Fibroblast of lung (primary cell): ENCODE measurements around the gene KCNH6. TPM values are rescaled to one million over a fixed set of nuclear protein-coding genes. Genes with fewer than 3 reads are reported as not detected.

ENCODE experiments used
- DNase-seq, 2 donors: peaks; one replicate each; pipeline versions ENCODE4 v3.0.0 to v3.0.0-alpha.2; 2010; ENCODE audit warnings: low read depth in 2 of 2
- H2AFZ ChIP-seq: 2 replicates; pipeline ENCODE4 v1.5.1; 2012; ENCODE audit warnings: low read length, control low read depth, inconsistent platforms
- H3K27ac ChIP-seq: 2 replicates; pipeline ENCODE4 v1.5.1; 2011; ENCODE audit warnings: low read length, control low read depth; ENCODE audit not compliant: insufficient read depth
- H3K27me3 ChIP-seq: 2 replicates; pipeline ENCODE4 v1.5.1; 2011; ENCODE audit warnings: mild to moderate bottlenecking, low read length; ENCODE audit not compliant: control insufficient read depth, insufficient read depth
- H3K36me3 ChIP-seq: 2 replicates; pipeline ENCODE4 v1.5.1; 2011; ENCODE audit warnings: low read length; ENCODE audit not compliant: control insufficient read depth, insufficient read depth
- H3K4me1 ChIP-seq: 2 replicates; pipeline ENCODE4 v1.5.1; 2011; ENCODE audit warnings: low read length; ENCODE audit not compliant: control insufficient read depth, insufficient read depth; ENCODE audit errors: extremely low read depth
- H3K4me2 ChIP-seq: 2 replicates; pipeline ENCODE4 v1.5.1; 2011; ENCODE audit warnings: low read length, control low read depth; ENCODE audit not compliant: insufficient read depth; ENCODE audit errors: extremely low read depth
- H3K4me3 ChIP-seq, 4 experiments: fragments of 200-600 bp in 1 of 4; sonication (generic) in 1 of 4; replicated peaks in 1 of 4; 2 replicates each; pipeline ENCODE4 v1.5.1; 2011 to 2016; ENCODE audit warnings: low read length in 4 of 4, low read depth in 3 of 4, mild to moderate bottlenecking in 3 of 4, control low read depth in 2 of 4, inconsistent platforms in 1 of 4, mixed read lengths in 1 of 4; ENCODE audit not compliant: insufficient read depth in 1 of 4; ENCODE audit errors: control extremely low read depth in 1 of 4
- H3K79me2 ChIP-seq: 2 replicates; pipeline ENCODE4 v1.5.1; 2012; ENCODE audit warnings: mild to moderate bottlenecking, low read length, inconsistent platforms; ENCODE audit not compliant: control insufficient read depth, insufficient read depth
- H3K9ac ChIP-seq: 2 replicates; pipeline ENCODE4 v1.5.1; 2011; ENCODE audit warnings: mild to moderate bottlenecking, low read length, control low read depth; ENCODE audit not compliant: insufficient read depth
- H3K9me3 ChIP-seq: 2 replicates; pipeline ENCODE4 v1.5.1; 2012; ENCODE audit warnings: low read depth, low read length; ENCODE audit not compliant: control insufficient read depth, insufficient read depth
- H4K20me1 ChIP-seq: 2 replicates; pipeline ENCODE4 v1.5.1; 2011; ENCODE audit warnings: low read length; ENCODE audit not compliant: control insufficient read depth, insufficient read depth; ENCODE audit errors: extremely low read depth
- CTCF ChIP-seq, 2 donors: IDR thresholded peaks in 1 of 2; conservative IDR thresholded peaks in 1 of 2; 1 replicate in 1 of 2; 2 replicates in 1 of 2; pipeline ENCODE4 v1.5.1; 2011 to 2012; ENCODE audit warnings: low read length in 2 of 2, control low read depth in 1 of 2, inconsistent platforms in 1 of 2, low read depth in 1 of 2, mild to moderate bottlenecking in 1 of 2
- EZH2 ChIP-seq: IDR thresholded peaks from 2 replicates; pipeline ENCODE4 v1.5.1; 2012; ENCODE audit warnings: low read length, control low read depth, mild to moderate bottlenecking; ENCODE audit errors: missing control alignments
- polyA plus RNA-seq, 2 donors: library from polyadenylated mRNA; depleted of rRNA in 1 of 2; stranded (reverse) in 1 of 2; unstranded in 1 of 2; fragments of >200 nt; gene quantifications; 2 replicates each; pipeline ENCODE4 v1.2.1, GENCODE V29; 2011 to 2012; ENCODE audit warnings: missing spikeins in 1 of 2
- total RNA-seq: library from RNA; depleted of rRNA; stranded (reverse); fragments of >200 nt; gene quantifications from 2 replicates; pipeline ENCODE4 v1.2.1, GENCODE V29; 2014

The KCNH6 gene
- total and polyA plus RNA-seq, 2 donors (not counting 1 experiment from before 2014, with no cell fraction given): not detected

GRCh38 chr17:63550817-63551639 lies 27.9 kb downstream of the KCNH6 start:
- peak overlapping the region; percentile 77 for H3K27ac ChIP-seq
- H3K9me3 ChIP-seq: no peaks in the 10 kb centered on the region
- no peaks in the 10 kb centered on the region for H3K27me3 ChIP-seq
- H3K79me2 ChIP-seq: peaks cover 56% of the 10 kb centered on the region
- peak overlapping the region; percentile 77 for H3K9ac ChIP-seq
- DNase-seq: peak; percentile 20 to 58
- TF ChIP-seq CTCF (conservative IDR thresholded peaks at IDR 0.05 in 1 of 2, IDR thresholded peaks at IDR 0.05 in 1 of 2; ENCODE audit: low read depth in 1 of 2, low read length in 2 of 2): no peak
- TF ChIP-seq EZH2: no peak
- peak overlapping the region; percentile 54 to 93 (median 78) for H3K4me3 ChIP-seq
- peaks cover 3% of the 10 kb centered on the region for H4K20me1 ChIP-seq
- peaks cover 8% of the 10 kb centered on the region for H3K4me1 ChIP-seq
- no peaks in the 10 kb centered on the region for H3K36me3 ChIP-seq
- peak overlapping the region; percentile 21 for H2AFZ ChIP-seq
- H3K4me2 ChIP-seq: peak overlapping the region; percentile 92

- H3K27ac ChIP-seq: peak overlapping the region; percentile 37
- H4K20me1 ChIP-seq: peaks cover 3% of the 10 kb centered on the region
- H3K27me3 ChIP-seq: no peaks in the 10 kb centered on the region
- H3K4me1 ChIP-seq: peaks cover 8% of the 10 kb centered on the region
- no peak overlapping the region for H2AFZ ChIP-seq
- TF ChIP-seq CTCF (conservative IDR thresholded peaks at IDR 0.05 in 1 of 2, IDR thresholded peaks at IDR 0.05 in 1 of 2; ENCODE audit: low read depth in 1 of 2, low read length in 2 of 2) (no peak), EZH2 (no peak)
- H3K9me3 ChIP-seq: no peaks in the 10 kb centered on the region
- H3K4me2 ChIP-seq: peak overlapping the region; percentile 93
- H3K9ac ChIP-seq: peak overlapping the region; percentile 38
- H3K79me2 ChIP-seq: peaks cover 67% of the 10 kb centered on the region
- peak overlapping the region; percentile 50 to 93 (median 70) for H3K4me3 ChIP-seq
- no peaks in the 10 kb centered on the region for H3K36me3 ChIP-seq
- DNase-seq: peak; percentile 11 to 13
Measured at GRCh38 chr17:63552211-63552610, 29.1 kb downstream of the KCNH6 start.

GRCh38 chr17:63555500-63556156 lies 32.5 kb downstream of the KCNH6 start:
- Histone ChIP-seq H3K4me1 (peaks cover 8% of the 10 kb centered on the region), H3K27ac (no peak overlapping the region), H4K20me1 (peaks cover 3% of the 10 kb centered on the region), H3K79me2 (peaks cover 90% of the 10 kb centered on the region), H3K36me3 (no peaks in the 10 kb centered on the region), H3K9ac (no peak overlapping the region), H3K4me2 (no peak overlapping the region), H3K9me3 (no peaks in the 10 kb centered on the region), H2AFZ (no peak overlapping the region), H3K27me3 (no peaks in the 10 kb centered on the region), H3K4me3 (no peak overlapping the region)
- TF ChIP-seq EZH2 (no peak), CTCF (conservative IDR thresholded peaks at IDR 0.05 in 1 of 2, IDR thresholded peaks at IDR 0.05 in 1 of 2; ENCODE audit: low read depth in 1 of 2, low read length in 2 of 2) (no peak)
- no peak for DNase-seq
